Astrocyte (in vitro differentiated cells and primary cell): ENCODE measurements around the gene UPK2. TPM values are rescaled to one million over a fixed set of nuclear protein-coding genes. Genes with fewer than 3 reads are reported as not detected.
"Not testable (repeated sequence)": the region's sequence is repeated elsewhere in the genome, so short reads cannot be mapped to it uniquely, and the experiment has no call there.

ENCODE experiments used
- DNase-seq: peaks from one replicate; pipeline ENCODE4 v3.0.0-alpha.2; 2010; ENCODE audit warnings: low read depth
- FAIRE-seq: peaks from 2 replicates; lab custom pipeline; 2011; peaks lifted over from hg19 to GRCh38; lab: Jason Lieb, UNC
- H2AFZ ChIP-seq: 2 replicates; pipeline ENCODE4 v1.6.0; 2012; ENCODE audit warnings: low read depth, low read length, inconsistent platforms
- H3K27ac ChIP-seq: 2 replicates; pipeline ENCODE4 v1.5.1; 2011; ENCODE audit warnings: low read depth, low read length, inconsistent platforms
- H3K27me3 ChIP-seq: 2 replicates; pipeline ENCODE4 v1.6.0; 2011; ENCODE audit warnings: low read length, inconsistent platforms; ENCODE audit not compliant: insufficient read depth
- H3K36me3 ChIP-seq: 2 replicates; pipeline ENCODE4 v1.5.1; 2011; ENCODE audit warnings: low read length, inconsistent platforms; ENCODE audit not compliant: insufficient read depth
- H3K4me1 ChIP-seq: 2 replicates; pipeline ENCODE4 v1.5.1; 2011; ENCODE audit warnings: low read length, inconsistent platforms; ENCODE audit not compliant: insufficient read depth
- H3K4me2 ChIP-seq: 2 replicates; pipeline ENCODE4 v1.6.0; 2012; ENCODE audit warnings: low read length, inconsistent platforms
- H3K4me3 ChIP-seq: 2 replicates; pipeline ENCODE4 v1.5.1; 2011; ENCODE audit warnings: low read depth, mild to moderate bottlenecking, low read length, inconsistent platforms; ENCODE audit not compliant: insufficient read depth
- H3K79me2 ChIP-seq: 2 replicates; pipeline ENCODE4 v1.6.0; 2012; ENCODE audit warnings: mild to moderate bottlenecking, low read length, inconsistent platforms; ENCODE audit not compliant: insufficient read depth
- H3K9ac ChIP-seq: 2 replicates; pipeline ENCODE4 v1.6.0; 2012; ENCODE audit warnings: mild to moderate bottlenecking, low read length, inconsistent platforms
- H3K9me3 ChIP-seq: 2 replicates; pipeline ENCODE4 v1.5.1; 2012; ENCODE audit warnings: low read depth, mild to moderate bottlenecking, low read length, inconsistent platforms; ENCODE audit not compliant: insufficient read depth
- H4K20me1 ChIP-seq: 2 replicates; pipeline ENCODE4 v1.6.0; 2012; ENCODE audit warnings: low read length, inconsistent platforms; ENCODE audit not compliant: insufficient read depth
- H3K27ac Mint-ChIP-seq: one replicate; pipeline ENCODE4 v1.8.0; 2021; ENCODE audit warnings: mild to moderate bottlenecking, mixed read lengths; ENCODE audit not compliant: unreplicated experiment
- H3K27me3 Mint-ChIP-seq: one replicate; pipeline ENCODE4 v1.8.0; 2021; ENCODE audit warnings: low read depth, mixed read lengths; ENCODE audit not compliant: unreplicated experiment
- H3K36me3 Mint-ChIP-seq: one replicate; pipeline ENCODE4 v1.8.0; 2021; ENCODE audit warnings: low read depth, mixed read lengths; ENCODE audit not compliant: unreplicated experiment
- H3K4me1 Mint-ChIP-seq: one replicate; pipeline ENCODE4 v1.8.0; 2021; ENCODE audit warnings: low read depth, mixed read lengths; ENCODE audit not compliant: unreplicated experiment
- H3K4me3 Mint-ChIP-seq: one replicate; pipeline ENCODE4 v1.8.0; 2021; ENCODE audit warnings: mild to moderate bottlenecking, moderate library complexity, mixed read lengths; ENCODE audit not compliant: unreplicated experiment
- H3K9me3 Mint-ChIP-seq: one replicate; pipeline ENCODE4 v1.8.0; 2021; ENCODE audit warnings: mild to moderate bottlenecking, mixed read lengths; ENCODE audit not compliant: unreplicated experiment
- EZH2 ChIP-seq: IDR thresholded peaks from 2 replicates; pipeline ENCODE4 v1.6.1; 2012; ENCODE audit warnings: mild to moderate bottlenecking, low read length, inconsistent platforms; ENCODE audit not compliant: insufficient read depth
- total RNA-seq: library from RNA; stranded (reverse); gene quantifications from 2 replicates; pipeline ENCODE4 v1.2.1, GENCODE V29; 2021
- TF ChIP-seq, protein P1 (sequence below): IDR thresholded peaks from 2 replicates; pipeline ENCODE4 v1.5.1; 2011; ENCODE audit warnings: low read depth, mild to moderate bottlenecking, inconsistent platforms, low read length, moderate library complexity; ENCODE audit not compliant: insufficient read depth

UPK2 gene
- total RNA-seq, 1 donor from 2014 or later: not detected

DNA sequence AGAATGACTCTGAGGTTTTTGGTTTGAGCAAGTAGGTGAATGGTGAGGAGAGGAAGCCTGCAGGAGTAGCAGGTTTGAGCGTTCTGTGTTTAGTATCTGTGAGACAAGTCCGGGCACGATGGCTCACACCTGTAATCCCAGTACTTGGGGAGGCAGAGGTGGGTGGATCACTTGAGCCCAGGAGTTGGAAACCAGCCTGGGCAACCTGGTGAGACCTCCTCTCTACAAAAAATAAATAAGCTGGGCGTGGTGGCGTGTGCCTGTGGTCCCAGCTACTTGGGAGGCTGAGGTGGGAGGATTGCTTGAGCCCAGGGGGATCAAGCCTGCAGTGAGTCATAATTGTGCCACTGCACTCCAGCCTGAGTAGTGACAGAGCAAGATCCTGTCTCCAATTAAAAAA, 32.2 kb downstream of the UPK2 start:
- TF ChIP-seq, protein P1, sequence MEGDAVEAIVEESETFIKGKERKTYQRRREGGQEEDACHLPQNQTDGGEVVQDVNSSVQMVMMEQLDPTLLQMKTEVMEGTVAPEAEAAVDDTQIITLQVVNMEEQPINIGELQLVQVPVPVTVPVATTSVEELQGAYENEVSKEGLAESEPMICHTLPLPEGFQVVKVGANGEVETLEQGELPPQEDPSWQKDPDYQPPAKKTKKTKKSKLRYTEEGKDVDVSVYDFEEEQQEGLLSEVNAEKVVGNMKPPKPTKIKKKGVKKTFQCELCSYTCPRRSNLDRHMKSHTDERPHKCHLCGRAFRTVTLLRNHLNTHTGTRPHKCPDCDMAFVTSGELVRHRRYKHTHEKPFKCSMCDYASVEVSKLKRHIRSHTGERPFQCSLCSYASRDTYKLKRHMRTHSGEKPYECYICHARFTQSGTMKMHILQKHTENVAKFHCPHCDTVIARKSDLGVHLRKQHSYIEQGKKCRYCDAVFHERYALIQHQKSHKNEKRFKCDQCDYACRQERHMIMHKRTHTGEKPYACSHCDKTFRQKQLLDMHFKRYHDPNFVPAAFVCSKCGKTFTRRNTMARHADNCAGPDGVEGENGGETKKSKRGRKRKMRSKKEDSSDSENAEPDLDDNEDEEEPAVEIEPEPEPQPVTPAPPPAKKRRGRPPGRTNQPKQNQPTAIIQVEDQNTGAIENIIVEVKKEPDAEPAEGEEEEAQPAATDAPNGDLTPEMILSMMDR: no peak
- Histone ChIP-seq H3K79me2 (no peaks in the 10 kb centered on the region), H2AFZ (no peak overlapping the region), H3K27ac (no peak overlapping the region), H3K9ac (no peak overlapping the region), H3K36me3 (no peaks in the 10 kb centered on the region), H3K27me3 (no peaks in the 10 kb centered on the region), H4K20me1 (no peaks in the 10 kb centered on the region), H3K4me3 (no peak overlapping the region), H3K9me3 (no peaks in the 10 kb centered on the region), H3K4me2 (no peak overlapping the region), H3K4me1 (no peaks in the 10 kb centered on the region)
- Mint-ChIP-seq H3K9me3 (no peaks in the 10 kb centered on the region), H3K27me3 (no peaks in the 10 kb centered on the region), H3K27ac (no peak overlapping the region), H3K36me3 (peaks cover 3% of the 10 kb centered on the region), H3K4me1 (no peaks in the 10 kb centered on the region), H3K4me3 (no peak overlapping the region)
- FAIRE-seq (no peak), DNase-seq (no peak)

- H3K27me3 ChIP-seq, H3K79me2 ChIP-seq, H4K20me1 ChIP-seq, H3K9me3 Mint-ChIP-seq, H3K4me1 ChIP-seq, FAIRE-seq, H3K4me3 Mint-ChIP-seq, H3K36me3 Mint-ChIP-seq, H3K4me3 ChIP-seq, H3K4me1 Mint-ChIP-seq, H3K27ac ChIP-seq, H3K27ac Mint-ChIP-seq, H3K9ac ChIP-seq, H3K27me3 Mint-ChIP-seq, H3K4me2 ChIP-seq, DNase-seq, H3K36me3 ChIP-seq, H3K9me3 ChIP-seq, H2AFZ ChIP-seq: not testable (repeated sequence)
Measured at GRCh38 chr11:118991486-118992038, 35.5 kb downstream of the UPK2 start.

DNA sequence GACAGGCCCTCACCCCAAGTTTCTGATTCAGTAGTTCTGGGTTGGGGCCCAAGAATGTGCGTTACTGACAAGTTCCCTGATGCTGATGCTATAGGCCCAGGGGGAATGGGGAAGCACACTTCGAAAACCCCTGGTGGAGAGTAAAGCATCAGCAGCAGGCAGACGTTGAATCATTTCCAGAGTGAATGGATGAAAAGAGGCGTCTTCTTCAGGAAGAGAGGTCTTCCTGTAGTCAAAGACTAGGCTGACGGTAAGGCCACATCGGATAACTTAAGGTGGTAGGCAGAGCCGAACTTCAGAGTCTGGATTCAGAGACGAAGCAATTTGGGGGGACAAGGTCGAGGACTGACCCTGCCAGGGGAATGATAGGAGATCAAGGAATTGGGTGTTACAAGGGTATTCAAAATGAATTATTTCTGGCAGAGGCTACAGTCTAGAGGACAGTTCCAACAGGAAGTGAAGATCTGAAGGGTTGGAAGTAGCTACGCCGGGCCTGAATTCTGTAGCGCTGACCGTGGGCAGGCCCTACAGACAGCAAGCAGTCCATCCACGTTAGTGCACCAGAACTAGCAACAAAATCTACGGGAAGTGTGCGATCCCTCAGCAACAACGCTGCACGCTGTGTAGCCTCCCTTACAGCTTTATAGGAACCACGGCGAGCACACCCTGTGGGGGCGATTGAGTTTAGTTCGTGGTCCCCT, 41.0 kb downstream of the UPK2 start:
- no peak for TF ChIP-seq EZH2
- TF ChIP-seq, protein P1: peak; percentile 25
- Histone ChIP-seq H2AFZ (peak overlapping the region; percentile 98), H3K9me3 (no peaks in the 10 kb centered on the region), H3K27me3 (no peaks in the 10 kb centered on the region), H3K9ac (peak overlapping the region; percentile 83), H4K20me1 (no peaks in the 10 kb centered on the region), H3K36me3 (no peaks in the 10 kb centered on the region), H3K27ac (peak overlapping the region; percentile 71), H3K4me2 (peak overlapping the region; percentile 97), H3K4me1 (peaks cover 24% of the 10 kb centered on the region), H3K79me2 (peaks cover 22% of the 10 kb centered on the region), H3K4me3 (peak overlapping the region; percentile 88)
- Mint-ChIP-seq H3K9me3 (no peaks in the 10 kb centered on the region), H3K27ac (no peak overlapping the region), H3K36me3 (peaks cover 2% of the 10 kb centered on the region), H3K27me3 (no peaks in the 10 kb centered on the region), H3K4me1 (peaks cover 14% of the 10 kb centered on the region), H3K4me3 (peak overlapping the region; percentile 92)
- FAIRE-seq: no peak
- DNase-seq: no peak
